HG03442 (cell line): ENCODE measurements around the gene CHCHD3.

ENCODE experiments used
- ATAC-seq: cut with Tn5 transposase; IDR thresholded peaks from one replicate; pipeline ENCODE4 v1.9.1; 2021; ENCODE audit warnings: mild to moderate bottlenecking, moderate library complexity; ENCODE audit not compliant: unreplicated experiment

CHCHD3 gene

GRCh38 chr7:133048589-133048988 lies 33.3 kb downstream of the CHCHD3 start:
- no peak for ATAC-seq

GRCh38 chr7:133047321-133047720 lies 34.6 kb downstream of the CHCHD3 start:
- ATAC-seq: no peak

GRCh38 chr7:133044722-133045473 lies 37.0 kb downstream of the CHCHD3 start:
- no peak for ATAC-seq

- no peak for ATAC-seq
Observed at GRCh38 chr7:133040674-133041073, 41.2 kb downstream of the CHCHD3 start.

- ATAC-seq: no peak
Observed at GRCh38 chr7:133040178-133040577, 41.7 kb downstream of the CHCHD3 start.

GRCh38 chr7:133039614-133040013 lies 42.3 kb downstream of the CHCHD3 start:
- ATAC-seq: no peak

- ATAC-seq: no peak
Observed at GRCh38 chr7:133036289-133036688, 45.6 kb downstream of the CHCHD3 start.

- peak; percentile 86 for ATAC-seq
Observed at GRCh38 chr7:133035240-133035639, 46.6 kb downstream of the CHCHD3 start.

GRCh38 chr7:133030346-133030745 lies 51.5 kb downstream of the CHCHD3 start:
- no peak for ATAC-seq

GRCh38 chr7:133029463-133029862 lies 52.4 kb downstream of the CHCHD3 start:
- no peak for ATAC-seq

- no peak for ATAC-seq
Observed at GRCh38 chr7:133027397-133027796, 54.5 kb downstream of the CHCHD3 start.

- ATAC-seq: no peak
Observed at GRCh38 chr7:133026210-133026859, 55.6 kb downstream of the CHCHD3 start.

- ATAC-seq: no peak
Observed at GRCh38 chr7:133025056-133025455, 56.8 kb downstream of the CHCHD3 start.

GRCh38 chr7:133024596-133024995 lies 57.3 kb downstream of the CHCHD3 start:
- ATAC-seq: no peak

- ATAC-seq: no peak
Observed at GRCh38 chr7:133023370-133024071, 58.4 kb downstream of the CHCHD3 start.

GRCh38 chr7:133022661-133023060 lies 59.2 kb downstream of the CHCHD3 start:
- ATAC-seq: no peak

GRCh38 chr7:133021196-133021595 lies 60.7 kb downstream of the CHCHD3 start:
- ATAC-seq: no peak

- ATAC-seq: no peak
Observed at GRCh38 chr7:133020496-133020895, 61.4 kb downstream of the CHCHD3 start.

- ATAC-seq: no peak
Observed at GRCh38 chr7:133019590-133019989, 62.3 kb downstream of the CHCHD3 start.

GRCh38 chr7:133016604-133017003 lies 65.3 kb downstream of the CHCHD3 start:
- no peak for ATAC-seq

- ATAC-seq: no peak
Observed at GRCh38 chr7:133015888-133016287, 66.0 kb downstream of the CHCHD3 start.

- ATAC-seq: no peak
Observed at GRCh38 chr7:133011746-133012145, 70.1 kb downstream of the CHCHD3 start.
